Measurements from ENCODE around the gene SLFN12L.
"Not testable (repeated sequence)": the region's sequence is repeated elsewhere in the genome, so short reads cannot be mapped to it uniquely, and the experiment has no call there.

SLFN12L gene

DNA sequence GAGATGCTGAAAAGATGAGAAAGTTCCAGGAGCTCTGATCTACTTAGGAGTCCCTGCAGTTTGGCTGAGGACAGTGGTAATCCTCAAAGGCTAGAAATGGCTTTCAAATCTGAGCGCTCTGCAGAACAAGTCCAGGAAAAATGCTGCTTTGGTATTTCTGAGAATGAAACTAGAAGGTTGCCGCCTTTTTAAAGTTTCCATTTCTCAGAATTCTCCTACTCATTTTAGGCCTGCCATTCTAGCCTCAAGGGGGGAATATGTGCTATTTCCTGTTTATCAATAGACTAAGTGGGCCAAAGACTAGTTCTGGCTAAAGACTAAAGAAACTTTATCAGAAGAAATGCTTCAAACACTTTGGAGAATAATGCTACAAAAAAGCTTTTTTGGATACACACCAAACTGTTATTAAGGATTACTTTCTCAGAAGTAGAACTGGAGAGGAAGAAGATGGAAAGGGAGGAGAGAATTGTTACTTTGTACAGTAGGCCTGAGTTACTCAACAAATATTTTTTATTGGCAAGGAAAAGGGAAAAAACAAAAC, at the start of gene SLFN12L:
Gene SLFN12L (minus strand): TSS at position 78 of the 541 bp plus-strand sequence. CDS start 15,314 bp downstream, outside the sequence.
- DNase-seq = peak; percentile 20

DNA sequence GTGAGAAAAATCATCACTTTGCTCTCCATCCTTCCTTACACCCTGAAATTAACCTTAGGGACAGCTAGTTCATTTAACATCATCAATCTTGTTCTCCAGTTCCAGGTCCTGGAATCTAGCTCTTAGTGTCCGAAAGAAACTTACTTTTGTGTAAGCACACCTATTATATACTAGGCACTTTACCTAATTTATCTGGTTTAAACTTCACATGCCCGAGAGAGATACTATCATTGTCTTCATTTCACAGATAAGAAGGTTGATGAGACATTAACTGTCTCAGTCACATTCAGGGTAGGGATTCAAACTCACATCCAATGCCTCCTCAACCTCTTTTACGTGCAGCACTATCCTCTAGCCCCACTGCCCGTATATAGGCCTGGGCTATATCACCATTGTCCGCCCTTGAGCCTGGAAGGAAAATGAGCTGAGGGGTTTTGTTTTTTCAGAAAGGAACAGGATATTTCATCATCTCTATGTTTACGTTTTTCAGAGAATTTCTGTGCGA, 49.1 kb upstream of the SLFN12L start:
- DNase-seq = no peak

DNA sequence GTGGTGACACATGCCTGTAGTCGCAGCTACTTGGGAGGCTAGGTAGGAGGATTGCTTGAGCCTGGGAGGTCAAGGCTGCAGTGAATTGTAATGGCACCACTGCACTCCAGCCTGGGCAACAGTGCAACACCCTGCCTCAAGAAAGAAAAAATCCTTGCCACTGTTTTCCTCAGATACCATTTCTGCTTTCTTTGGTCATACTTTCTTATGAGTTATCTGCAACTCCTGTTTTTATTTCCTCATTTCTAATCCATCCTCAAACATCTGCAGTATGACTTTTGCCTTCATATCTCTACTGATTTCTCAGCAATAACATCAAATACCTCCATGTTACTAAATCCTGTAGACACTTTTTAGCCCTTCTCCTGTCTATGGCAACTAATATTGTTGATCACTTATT, 46.6 kb upstream of the SLFN12L start:
- no peak for DNase-seq

DNA sequence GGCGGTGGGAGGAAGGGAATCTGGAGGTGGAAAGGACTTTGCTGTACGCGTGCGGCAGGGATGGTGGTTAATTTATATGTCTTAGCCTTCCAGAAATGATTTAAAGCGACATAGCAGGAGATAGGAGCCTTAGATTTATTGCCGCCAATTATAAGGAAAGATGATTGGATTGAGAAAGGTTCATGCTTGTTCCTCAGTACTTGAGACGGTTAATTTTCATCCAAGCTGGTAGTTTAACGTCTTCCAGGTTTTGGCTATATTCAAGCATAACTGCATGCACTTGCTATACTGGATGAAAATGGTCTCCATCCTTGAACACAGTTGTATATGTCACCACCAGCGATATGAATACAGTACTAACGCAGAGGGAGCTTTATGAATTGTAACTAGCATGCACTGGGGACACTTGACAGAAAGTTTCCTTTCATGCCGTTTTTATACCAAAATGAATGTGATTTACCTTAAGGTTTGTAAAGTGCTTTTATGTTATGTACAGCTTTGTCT, 41.5 kb upstream of the SLFN12L start:
- no peak for DNase-seq

DNA sequence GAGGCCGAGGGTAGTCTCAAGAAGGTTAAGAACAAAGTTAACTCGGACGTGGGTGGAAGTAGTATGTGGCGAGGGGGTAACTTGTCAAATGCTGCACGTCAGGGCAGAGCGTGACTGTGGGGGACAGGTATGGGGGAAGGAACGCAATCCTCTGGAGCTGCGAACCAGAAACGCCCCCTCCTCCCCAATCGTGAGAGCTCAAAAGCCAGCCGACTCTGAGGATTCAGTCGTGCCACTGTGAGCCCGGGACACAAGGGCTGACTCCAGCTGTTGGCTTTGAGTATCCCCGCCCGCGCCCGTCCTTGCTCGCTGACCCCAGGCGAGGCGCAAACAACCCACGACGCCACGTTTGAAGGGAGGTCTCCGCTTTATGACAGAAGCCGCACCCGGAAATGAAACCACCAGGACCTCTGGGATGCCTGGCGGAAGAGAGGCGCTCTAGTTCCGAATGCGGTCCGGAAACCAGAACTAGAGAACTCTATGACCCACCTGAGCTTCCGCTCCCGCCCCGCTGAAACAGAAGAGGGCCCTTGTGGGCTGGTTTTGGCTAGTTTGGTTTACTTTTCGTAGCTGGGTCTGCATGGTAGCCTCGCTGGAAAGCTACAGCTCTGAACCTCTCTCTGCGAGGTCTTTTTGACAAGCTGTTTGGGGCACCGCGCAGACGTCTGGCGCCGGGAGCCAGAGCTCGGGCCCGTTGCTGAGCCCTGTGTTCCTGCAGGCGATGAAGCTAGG, 40.9 kb upstream of the SLFN12L start, which contains the start of gene PEX12:
Gene PEX12 (minus strand): TSS at position 375 of the 732 bp plus-strand sequence. CDS start 550 bp downstream, outside the sequence.
- DNase-seq = peak; percentile 92

DNA sequence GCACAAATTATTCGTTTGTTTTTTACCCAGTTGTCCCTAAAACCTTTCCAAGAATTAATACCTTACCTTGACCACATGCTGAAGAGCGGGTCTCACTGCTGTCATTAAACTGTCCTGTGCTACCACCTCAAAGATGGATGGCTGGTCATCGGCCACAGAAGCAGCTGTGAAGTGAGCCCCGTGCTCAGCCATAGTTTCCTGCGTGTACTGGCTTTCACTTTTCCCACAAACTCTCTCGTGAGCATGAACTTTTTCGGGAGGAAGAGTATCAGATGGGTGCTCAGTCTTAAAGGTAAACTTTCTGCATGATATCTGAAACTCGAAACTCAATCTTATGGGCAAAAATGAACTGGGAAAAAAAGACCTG, 40.3 kb upstream of the SLFN12L start:
- DNase-seq = peak; percentile 14

DNA sequence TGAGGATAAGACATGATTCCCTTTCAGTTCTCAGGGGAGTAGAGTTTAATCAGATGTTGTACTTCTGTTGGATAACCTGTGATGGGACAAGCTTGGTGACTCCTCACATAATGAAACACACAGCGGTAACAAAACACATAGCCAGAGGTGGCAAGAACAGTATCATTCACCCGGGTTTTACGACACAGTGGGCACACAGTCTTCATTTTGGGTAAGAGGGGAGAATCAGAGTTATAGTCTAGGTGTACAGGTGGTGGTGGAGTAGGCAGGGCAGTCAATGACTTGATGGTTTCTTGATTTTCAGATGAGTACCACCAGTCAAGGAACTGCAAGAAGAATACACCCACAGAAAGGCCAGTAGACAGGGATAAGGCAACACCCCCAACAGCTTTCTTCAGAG, 38.3 kb upstream of the SLFN12L start:
- no peak for DNase-seq

DNA sequence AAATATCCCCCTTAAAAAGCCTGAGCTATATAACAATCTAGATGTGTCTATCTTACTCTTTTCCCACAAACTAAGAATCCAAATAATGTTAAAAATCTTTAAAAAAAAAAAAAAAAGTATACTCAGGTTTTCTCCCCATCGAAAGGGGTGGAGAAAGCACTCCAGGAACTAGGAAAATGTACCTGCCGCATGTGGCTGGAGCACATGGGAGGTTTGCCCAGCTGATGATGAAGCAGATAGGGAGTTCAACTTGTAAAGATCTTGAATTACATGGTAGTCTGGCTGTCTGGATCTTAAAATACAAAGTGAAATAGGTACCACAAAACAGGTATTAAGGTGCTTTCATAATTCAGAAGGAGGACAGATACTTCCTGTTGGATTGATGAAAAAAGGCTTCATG, 31.9 kb upstream of the SLFN12L start:
- DNase-seq = no peak

DNA sequence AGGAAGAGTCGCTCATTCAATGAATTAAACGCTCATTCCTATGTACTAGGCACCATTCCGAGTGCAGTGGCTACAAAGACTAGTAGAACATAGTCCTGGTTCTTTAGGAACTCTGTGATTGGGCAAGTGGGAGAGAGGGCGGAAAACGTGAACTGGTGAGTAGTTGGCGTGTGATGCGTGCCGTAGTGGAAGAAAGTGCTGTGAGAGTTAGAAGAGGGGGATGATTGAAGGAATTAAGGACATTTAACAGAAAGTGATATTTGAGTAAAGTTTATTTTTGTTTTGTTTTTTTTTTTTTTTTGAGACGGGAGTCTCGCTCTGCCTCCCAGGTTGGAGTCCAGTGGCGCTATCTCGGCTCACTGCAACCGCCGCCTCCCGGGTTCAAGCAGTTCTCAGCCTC, 31.1 kb upstream of the SLFN12L start:
- DNase-seq = peak; percentile 14

DNA sequence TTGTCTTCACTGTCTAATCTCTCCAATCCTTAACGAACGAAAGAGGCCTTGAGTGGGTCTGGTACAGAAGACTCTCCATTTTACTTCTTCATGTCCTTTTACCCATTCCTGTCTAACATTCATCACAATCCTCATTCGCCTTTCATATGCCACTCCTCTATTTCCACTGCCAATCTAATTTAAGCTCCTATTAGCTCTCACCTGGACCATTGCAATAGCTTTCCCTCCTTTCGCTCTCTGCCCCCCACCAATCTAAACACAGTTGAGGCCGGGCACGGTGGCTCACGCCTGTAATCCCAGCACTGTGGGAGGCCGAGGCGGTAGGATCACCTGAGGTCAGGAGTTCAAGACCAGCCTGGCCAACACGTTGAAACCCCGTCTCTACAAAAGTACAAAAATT, 29.5 kb upstream of the SLFN12L start:
- DNase-seq = no peak

DNA sequence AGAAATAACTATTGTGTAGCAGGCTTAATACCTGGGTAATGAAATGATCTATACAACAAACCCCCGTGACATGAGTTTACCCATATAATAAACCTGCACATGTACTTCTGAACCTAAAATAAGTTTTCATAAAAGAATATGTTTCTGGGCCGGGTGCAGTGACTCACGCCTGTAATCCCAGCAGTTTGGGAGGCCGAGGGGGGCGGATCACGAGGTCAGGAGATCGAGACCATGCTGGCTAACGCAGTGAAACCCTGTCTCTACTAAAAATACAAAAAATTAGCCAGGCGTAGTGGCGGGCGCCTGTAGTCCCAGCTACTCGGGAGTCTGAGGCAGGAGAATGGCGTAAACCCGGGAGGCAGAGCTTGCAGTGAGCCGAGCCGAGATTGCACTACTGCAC, 25.7 kb upstream of the SLFN12L start:
- not testable (repeated sequence) for DNase-seq

DNA sequence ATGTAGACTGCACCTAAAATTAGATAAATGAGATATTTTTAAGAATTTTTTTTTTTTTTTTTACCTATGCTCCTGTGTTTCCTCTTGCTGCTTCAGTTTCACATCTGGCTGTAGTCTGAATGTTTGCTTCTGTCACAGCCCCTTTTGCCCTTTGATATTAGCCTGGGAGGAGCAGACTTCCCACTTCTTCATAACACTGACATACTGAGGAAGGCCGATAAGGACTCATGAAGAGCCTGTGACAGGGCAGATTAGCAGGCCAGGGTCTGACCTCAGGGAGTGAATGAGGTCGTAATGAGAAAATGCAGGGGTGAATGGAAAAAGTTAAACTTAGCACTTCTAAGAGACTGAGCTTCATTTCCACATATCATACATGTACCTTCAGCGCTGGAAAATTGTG, 23.2 kb upstream of the SLFN12L start, which contains the start of gene SLFN14:
Gene SLFN14 (minus strand): TSS at position 117 of the 400 bp plus-strand sequence. CDS start 2,757 bp downstream, outside the sequence.
- no peak for DNase-seq

DNA sequence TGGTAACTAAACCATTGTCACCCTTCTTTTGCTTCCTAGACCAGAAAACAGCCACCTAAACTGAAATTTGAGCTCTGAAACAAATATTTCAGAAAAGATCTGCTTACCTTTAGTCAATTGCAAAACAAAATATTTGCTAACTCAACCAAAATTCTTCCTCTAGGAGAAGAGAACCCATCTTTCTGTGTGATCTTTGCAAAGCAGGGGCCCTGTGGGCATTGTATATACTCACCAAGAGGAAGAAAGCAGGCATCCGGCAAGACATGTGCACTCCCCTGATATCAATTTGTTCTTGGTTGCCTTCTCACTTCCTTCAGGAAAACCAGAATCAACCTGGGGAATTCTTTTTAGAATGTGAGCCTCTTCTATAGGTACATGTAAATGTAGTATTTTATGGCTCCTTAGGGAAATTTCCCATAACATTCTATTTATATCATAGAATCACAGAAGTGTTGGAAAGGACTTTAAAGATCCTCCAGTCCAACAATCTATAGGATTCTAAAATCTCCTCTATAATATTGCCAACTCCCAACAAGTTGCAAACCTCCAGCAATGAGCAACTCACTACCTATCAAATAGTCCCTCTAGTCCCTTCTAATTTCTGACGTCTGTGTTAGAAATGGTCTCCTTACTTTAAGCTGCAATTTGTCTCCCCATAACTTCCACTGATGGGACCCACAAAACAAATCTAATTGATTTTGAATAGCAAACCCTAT, 22.2 kb upstream of the SLFN12L start:
- DNase-seq = no peak

DNA sequence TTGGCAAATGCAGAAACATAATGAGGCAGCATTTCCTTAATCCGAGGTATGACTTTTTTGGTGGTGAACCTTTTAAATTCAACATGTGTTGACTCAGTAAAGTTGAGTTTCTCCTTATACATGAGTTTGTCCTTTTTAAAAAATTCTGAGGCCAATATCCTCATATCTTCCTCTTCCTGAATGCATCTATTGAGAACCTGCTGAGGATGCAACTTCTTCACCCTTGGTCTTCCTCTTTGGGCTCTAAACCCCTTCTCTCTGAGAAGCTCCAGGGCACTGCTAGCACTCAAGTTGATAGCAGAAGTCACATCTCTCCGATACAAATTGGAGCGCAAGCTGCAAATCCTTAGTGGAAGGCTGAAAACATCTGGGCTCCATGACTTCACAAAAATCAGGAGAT, 19.9 kb upstream of the SLFN12L start:
- no peak for DNase-seq

DNA sequence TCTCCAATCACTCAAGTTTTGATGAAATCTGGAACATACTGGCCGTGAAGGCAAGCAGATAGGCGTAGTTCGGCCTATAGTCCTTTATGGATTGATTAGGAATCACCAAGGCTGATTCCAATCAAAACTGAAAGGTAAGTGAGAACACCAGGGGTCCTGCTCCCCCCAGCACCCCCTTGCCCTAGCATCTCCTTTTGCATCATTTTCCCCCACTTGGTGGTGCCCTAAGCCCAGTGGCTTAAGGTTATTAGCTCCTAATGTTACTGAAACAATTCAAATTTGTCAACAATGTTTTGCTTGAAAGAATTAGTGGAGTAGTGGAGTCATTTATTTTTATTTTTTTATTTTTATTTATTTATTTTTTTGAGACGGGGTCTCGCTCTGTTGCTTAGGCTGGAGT, 18.2 kb upstream of the SLFN12L start:
- DNase-seq = peak; percentile 16

DNA sequence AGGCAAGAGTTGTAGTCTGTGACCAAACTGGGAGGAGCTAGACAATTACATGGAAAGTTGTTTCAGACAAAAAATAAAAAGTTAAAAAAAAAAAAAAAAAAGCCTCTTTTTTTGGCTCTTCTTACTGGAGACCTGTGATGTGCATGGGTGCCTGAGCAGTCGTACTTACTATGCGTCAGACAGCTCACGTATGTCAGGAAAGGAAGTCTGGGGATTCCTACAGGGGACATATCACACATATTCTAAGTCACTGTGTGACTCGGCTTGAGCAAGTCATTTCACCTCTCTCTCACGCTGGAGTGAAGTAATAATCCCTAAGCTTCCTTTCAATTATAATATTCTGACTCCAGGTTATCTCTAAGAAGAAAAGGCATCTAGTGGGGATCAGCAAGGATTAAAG, 17.2 kb upstream of the SLFN12L start:
- no peak for DNase-seq

DNA sequence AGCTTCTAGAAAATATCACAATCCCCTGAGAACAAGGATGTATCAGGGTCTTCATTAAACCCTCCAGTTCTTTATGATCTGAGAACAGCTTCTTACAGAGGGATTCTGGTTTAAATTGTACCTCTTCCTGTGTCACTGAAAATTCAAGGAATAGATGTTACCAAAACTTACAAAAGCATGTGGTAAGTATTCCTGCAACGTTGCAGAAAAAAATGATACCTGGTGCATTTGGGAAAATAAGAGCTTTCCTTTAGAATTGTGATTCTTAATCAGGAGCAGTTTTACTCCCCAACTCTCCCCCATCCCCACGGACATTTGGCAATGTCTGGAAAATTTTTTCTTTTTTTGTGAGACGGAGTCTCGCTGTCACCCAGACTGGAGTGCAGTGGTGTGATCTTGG, 15.8 kb upstream of the SLFN12L start:
- no peak for DNase-seq

DNA sequence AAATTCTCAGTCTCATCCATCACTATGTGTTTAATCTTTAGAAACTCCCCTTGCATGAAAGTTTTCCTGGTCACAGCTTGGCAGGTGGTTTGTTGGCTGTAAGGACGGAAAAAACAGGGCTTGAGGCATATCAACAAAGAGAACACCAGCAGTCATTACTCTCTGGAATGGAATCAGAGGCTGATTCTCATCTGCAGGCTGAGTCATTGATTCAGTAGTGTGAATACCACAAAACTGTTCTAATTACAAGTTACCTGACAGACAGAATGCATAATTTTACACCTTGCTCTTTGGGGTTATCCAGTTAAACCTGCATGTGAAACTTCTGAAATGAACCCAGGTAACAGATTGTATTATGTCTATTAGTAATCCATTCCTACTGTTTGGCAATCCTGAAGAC, 11.5 kb upstream of the SLFN12L start:
- DNase-seq = no peak

DNA sequence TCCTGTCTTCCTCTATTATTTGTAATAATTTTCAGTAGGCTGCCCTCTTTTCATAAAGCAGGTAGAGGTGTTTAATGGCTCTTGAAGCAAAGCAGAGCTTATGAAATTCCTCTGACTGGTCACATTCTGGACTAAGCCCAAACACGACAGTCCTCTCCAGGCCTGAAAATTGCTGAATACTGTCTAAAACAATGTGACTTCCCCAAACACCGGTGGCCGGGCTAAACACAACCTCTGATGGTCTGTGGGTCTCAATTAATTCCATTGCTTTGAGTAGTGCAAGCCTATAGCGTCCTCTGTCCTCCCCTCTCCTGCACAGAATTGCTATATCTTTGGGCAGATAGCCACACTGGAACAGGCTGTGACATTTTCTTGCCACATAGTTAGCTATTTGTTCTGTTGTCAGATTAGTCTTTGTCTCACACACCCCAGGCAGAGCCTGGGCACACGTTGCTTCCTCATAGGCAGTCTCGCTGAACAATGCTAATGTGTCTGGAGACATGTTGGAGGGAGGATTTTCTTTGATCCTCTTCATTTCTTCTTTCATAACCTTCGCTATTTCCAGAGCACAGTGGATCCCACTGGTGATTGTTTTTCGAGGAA, 10.8 kb upstream of the SLFN12L start:
- DNase-seq = peak; percentile 25

DNA sequence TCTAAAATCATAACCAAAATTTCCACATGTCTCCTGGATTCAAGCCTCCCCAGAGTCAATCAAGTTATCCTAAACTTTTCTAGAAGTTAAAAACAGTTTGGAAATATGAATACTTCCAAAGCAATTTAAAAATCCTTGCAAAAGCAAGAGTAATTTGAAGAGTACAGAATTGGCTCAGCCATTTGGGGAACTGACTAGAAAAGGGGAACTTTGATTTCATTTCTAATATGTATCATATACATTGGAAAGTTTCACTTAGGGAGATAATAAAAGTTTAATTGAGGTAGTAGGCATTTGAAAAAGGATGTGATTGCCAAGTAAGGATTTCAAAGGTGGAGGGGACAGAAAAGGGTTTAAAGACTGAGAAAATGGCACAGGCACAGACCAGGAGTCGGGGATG, 9.0 kb upstream of the SLFN12L start:
- no peak for DNase-seq

DNA sequence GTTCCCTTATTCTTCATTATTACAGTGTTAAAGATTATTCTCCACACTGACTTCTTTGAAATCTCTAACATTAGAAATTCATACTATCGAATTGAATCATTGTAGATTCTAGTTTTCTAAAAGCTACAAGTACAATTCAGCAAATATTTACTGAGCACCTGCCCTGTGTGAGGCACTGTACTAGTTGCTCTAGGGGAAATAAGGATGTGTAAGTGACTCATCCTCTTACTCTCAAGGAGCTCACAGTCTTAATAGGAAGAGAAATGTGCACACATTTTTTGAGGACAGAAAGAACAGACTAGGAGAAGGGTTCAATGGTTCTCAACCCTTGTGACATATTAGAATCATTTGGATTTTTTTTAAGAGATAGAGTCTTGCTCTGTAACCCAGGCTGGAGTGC, 7.7 kb upstream of the SLFN12L start:
- no peak for DNase-seq

DNA sequence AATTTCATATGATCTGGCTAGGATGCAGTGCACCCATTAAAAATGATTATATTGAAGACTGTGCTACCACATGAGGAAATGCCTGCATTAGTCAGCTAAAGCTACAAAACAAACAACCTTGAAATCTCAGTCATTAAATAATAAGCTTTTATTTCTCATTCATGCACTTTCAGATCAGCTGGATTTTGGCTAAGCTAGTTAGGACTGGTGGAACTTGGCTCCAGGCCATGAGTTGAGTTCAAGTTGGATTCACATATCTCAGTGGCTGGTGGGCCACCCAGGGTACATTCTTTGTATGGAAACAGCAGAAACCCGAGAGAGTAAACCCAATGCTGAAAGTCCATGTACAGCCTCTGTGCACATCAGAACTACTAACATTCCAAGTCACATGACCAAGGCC, 6.4 kb upstream of the SLFN12L start:
- DNase-seq = no peak

DNA sequence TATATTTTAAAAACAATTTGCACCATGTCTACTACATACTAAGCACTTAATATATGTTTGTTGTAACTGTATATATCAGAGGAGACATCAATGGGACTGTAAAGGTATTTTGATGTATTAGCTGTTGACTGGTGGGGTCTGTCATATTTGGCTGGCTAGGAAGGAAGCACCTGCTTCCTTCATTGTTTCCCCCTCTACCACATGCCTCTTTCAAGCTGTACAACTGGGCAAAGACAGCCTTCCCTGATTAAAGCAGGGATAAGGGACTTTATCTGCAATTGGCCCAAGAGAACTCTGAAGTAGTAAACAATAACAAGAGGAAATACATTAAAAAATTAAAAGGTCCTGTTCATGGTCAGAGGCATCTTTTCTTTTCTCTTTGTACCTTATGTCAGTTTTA, 5.5 kb upstream of the SLFN12L start:
- DNase-seq = no peak
